ENCODE results near the gene PEF1.

Gene PEF1

GRCh38 chr1:31652891-31653499 lies 8.3 kb upstream of the PEF1 start:
- no peak for DNase-seq

- DNase-seq = no peak
Measured at GRCh38 chr1:31651766-31652165, 7.1 kb upstream of the PEF1 start.

- DNase-seq = no peak
Measured at GRCh38 chr1:31651089-31651420, 6.4 kb upstream of the PEF1 start.

- DNase-seq = no peak
Measured at GRCh38 chr1:31650161-31651088, 5.7 kb upstream of the PEF1 start.

GRCh38 chr1:31648641-31649357 lies 4.1 kb upstream of the PEF1 start:
- no peak for DNase-seq

- DNase-seq = no peak
Measured at GRCh38 chr1:31648190-31648589, 3.5 kb upstream of the PEF1 start.

GRCh38 chr1:31647106-31647505 lies 2.4 kb upstream of the PEF1 start:
- DNase-seq = no peak

- no peak for DNase-seq
Measured at GRCh38 chr1:31646259-31646960, 1.7 kb upstream of the PEF1 start.

- DNase-seq = no peak
Measured at GRCh38 chr1:31645274-31645568, 545 bp upstream of the PEF1 start.

- no peak for DNase-seq
Measured at GRCh38 chr1:31643976-31644559, 608 bp downstream of the PEF1 start.

- no peak for DNase-seq
Measured at GRCh38 chr1:31642897-31643296, 1.8 kb downstream of the PEF1 start.

- DNase-seq = no peak
Measured at GRCh38 chr1:31642366-31642765, 2.3 kb downstream of the PEF1 start.

- no peak for DNase-seq
Measured at GRCh38 chr1:31640964-31641363, 3.7 kb downstream of the PEF1 start.

GRCh38 chr1:31640179-31640578 lies 4.5 kb downstream of the PEF1 start:
- DNase-seq = no peak

- no peak for DNase-seq
Measured at GRCh38 chr1:31639543-31639942, 5.1 kb downstream of the PEF1 start.

GRCh38 chr1:31637915-31638673 lies 6.6 kb downstream of the PEF1 start:
- DNase-seq = peak; percentile 84

- no peak for DNase-seq
Measured at GRCh38 chr1:31633117-31633516, 11.6 kb downstream of the PEF1 start.

GRCh38 chr1:31632649-31633048 lies 12.0 kb downstream of the PEF1 start:
- no peak for DNase-seq

GRCh38 chr1:31628931-31629556 lies 15.6 kb downstream of the PEF1 start:
- no peak for DNase-seq

- DNase-seq = no peak
Measured at GRCh38 chr1:31627930-31628559, 16.6 kb downstream of the PEF1 start.

- no peak for DNase-seq
Measured at GRCh38 chr1:31627301-31627929, 17.3 kb downstream of the PEF1 start.

All from NCI-H2171 (cell line).